Panc1 (cell line): ENCODE data around the gene MTFR1L. TPM values are rescaled to one million over a fixed set of nuclear protein-coding genes. Genes with fewer than 3 reads are reported as not detected.

ENCODE experiments used
- ATAC-seq: fragments of 200-7000 bp; cut with Tn5 transposase; 2 replicates; pipeline ENCODE4 v1.9.1; 2020; ENCODE audit warnings: mild to moderate bottlenecking, moderate library complexity
- BruUV-seq: library from RNA; stranded (reverse); fragments of 400-500 nt; replicated peaks from 2 replicates; lab custom pipeline; 2021; lab: Mats Ljungman, UMichigan
- CTCF ChIA-PET: fragments of 300-600 bp; sonication (Branson Sonifier 250); formaldehyde crosslinking; loops from one replicate; lab custom pipeline; 2022; ENCODE audit warnings: antibody characterized with exemption; lab: Charles Lee
- POLR2A ChIA-PET: fragments of 300-600 bp; sonication (Branson Sonifier 250); formaldehyde crosslinking; loops from one replicate; lab custom pipeline; 2022; ENCODE audit warnings: antibody characterized with exemption; lab: Charles Lee
- DNase-seq: peaks from one replicate; pipeline ENCODE4 v3.0.0-alpha.2; 2010; ENCODE audit warnings: low read depth, low spot score
- H3K27ac ChIP-seq: 2 replicates; pipeline ENCODE4 v1.5.1; 2011; ENCODE audit warnings: mild to moderate bottlenecking, low read length, inconsistent platforms
- H3K27me3 ChIP-seq: fragments of 200-500 bp; sonication (Bioruptor generic); 2 replicates; pipeline ENCODE4 v1.6.0; 2014; ENCODE audit warnings: low read length, inconsistent platforms; ENCODE audit not compliant: control insufficient read depth, insufficient read depth
- H3K36me3 ChIP-seq: fragments of 200-500 bp; sonication (Bioruptor generic); 2 replicates; pipeline ENCODE4 v1.5.1; 2014; ENCODE audit warnings: inconsistent platforms, mild to moderate bottlenecking, low read length, moderate library complexity; ENCODE audit not compliant: control insufficient read depth, insufficient read depth
- H3K4me1 ChIP-seq: 2 replicates; pipeline ENCODE4 v1.5.1; 2011; ENCODE audit warnings: inconsistent platforms, mild to moderate bottlenecking, low read length, moderate library complexity; ENCODE audit not compliant: control insufficient read depth, insufficient read depth
- H3K4me3 ChIP-seq, 2 experiments: 2 replicates each; pipeline ENCODE4 v1.5.1; 2011 to 2012; ENCODE audit warnings: low read depth in 2 of 2, low read length in 2 of 2, mild to moderate bottlenecking in 2 of 2, inconsistent platforms in 1 of 2, moderate library complexity in 1 of 2
- H3K9me3 ChIP-seq: fragments of 200-500 bp; sonication (Bioruptor generic); 2 replicates; pipeline ENCODE4 v1.5.1; 2014; ENCODE audit warnings: low read depth, mild to moderate bottlenecking, inconsistent platforms, low read length, moderate library complexity; ENCODE audit not compliant: control insufficient read depth, insufficient read depth
- POLR2AphosphoS5 ChIP-seq: IDR thresholded peaks from 2 replicates; pipeline ENCODE4 v1.6.1; 2012; ENCODE audit warnings: mild to moderate bottlenecking, low read depth, low read length, moderate library complexity
- SIN3A ChIP-seq: IDR thresholded peaks from 2 replicates; pipeline ENCODE4 v1.6.1; 2012; ENCODE audit warnings: low read depth, mild to moderate bottlenecking, low read length, moderate library complexity, borderline replicate concordance; ENCODE audit not compliant: insufficient read depth
- TCF7L2 ChIP-seq: IDR thresholded peaks from 2 replicates; pipeline ENCODE4 v1.6.1; 2011; ENCODE audit warnings: mild to moderate bottlenecking, low read depth, low read length, inconsistent platforms
- in situ Hi-C: cut with HindIII; loops from 2 replicates; pipeline ENCODE4 v1.10.0; 2016; ENCODE audit warnings: low sequenced_read_pairs, low pct_unique_long_range_greater_than_20kb
- intact Hi-C: fragments of 100-400 bp; cut with micrococcal nuclease; formaldehyde crosslinking; loops from one replicate; pipeline ENCODE4 v1.10.0; 2022; ENCODE audit not compliant: unreplicated experiment
- total RNA-seq: library from RNA; stranded (reverse); gene quantifications from one replicate; pipeline ENCODE4 v1.2.1, GENCODE V29; 2021; ENCODE audit not compliant: unreplicated experiment
- TF ChIP-seq, protein P1 (sequence below): fragments of 450-650 bp; IDR thresholded peaks from 2 replicates; pipeline ENCODE4 v1.5.1; 2017; ENCODE audit warnings: mild to moderate bottlenecking
- TF ChIP-seq, protein P2 (sequence below), 2 experiments: IDR thresholded peaks; 2 replicates each; pipeline ENCODE4 v1.6.1; 2011 to 2012; ENCODE audit warnings: low read depth in 2 of 2, control low read depth in 1 of 2, low read length in 1 of 2, mild to moderate bottlenecking in 1 of 2, moderate library complexity in 1 of 2; ENCODE audit not compliant: insufficient read depth in 1 of 2

The MTFR1L gene
- total RNA-seq, 1 experiment from 2014 or later: 68.5 TPM

DNA sequence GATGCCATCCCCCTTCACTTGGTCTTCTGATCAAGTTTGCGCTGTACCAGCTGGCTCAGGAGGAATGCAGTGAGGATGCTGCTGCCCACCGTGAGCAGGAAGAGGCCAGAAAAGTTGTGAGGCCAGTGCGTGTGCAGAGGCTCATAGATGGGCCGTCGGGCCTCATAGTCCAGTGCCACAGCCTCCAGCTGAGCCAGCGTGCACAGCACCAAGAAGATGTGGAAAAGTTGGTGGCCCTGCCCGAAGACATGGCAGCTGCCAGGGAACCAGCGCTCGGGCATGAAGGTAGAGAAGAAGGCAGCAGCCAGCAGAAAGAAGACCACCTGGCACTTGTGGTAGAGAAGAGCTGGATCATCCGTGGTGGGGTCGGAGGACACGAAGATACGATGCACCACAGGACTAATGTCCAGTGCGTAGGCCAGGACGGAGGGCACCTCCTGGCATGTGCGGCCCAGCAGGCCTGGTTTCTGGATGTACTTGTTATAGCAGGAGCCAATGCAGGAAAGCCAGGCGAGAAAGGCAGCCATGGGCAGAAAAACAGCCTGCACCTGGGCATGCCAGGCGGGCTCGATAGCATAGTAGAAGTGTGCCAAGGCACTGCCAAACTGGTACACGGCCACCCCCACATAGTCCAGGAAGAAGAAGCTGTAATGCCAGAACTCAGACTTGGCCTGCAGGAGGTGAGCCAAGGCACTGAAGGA lies 43.2 kb downstream of the MTFR1L start:
- POLR2A ChIA-PET: no interaction called here
- Histone ChIP-seq H3K27me3 (no peaks in the 10 kb centered on the region), H3K4me1 (peaks cover 15% of the 10 kb centered on the region; the same call in 1 of the 2 replicates), H3K4me3 (no peak overlapping the region), H3K27ac (no peak overlapping the region; the same call in 1 of the 2 replicates), H3K9me3 (no peaks in the 10 kb centered on the region), H3K36me3 (no peaks in the 10 kb centered on the region; the same call in 1 of the 2 replicates)
- CTCF ChIA-PET: interaction anchor here (0.6 kb wide), 1 partner anchor 212 kb away, joined by 3 read pairs; no protein-coding TSS in a partner anchor
- TF ChIP-seq, protein P1, sequence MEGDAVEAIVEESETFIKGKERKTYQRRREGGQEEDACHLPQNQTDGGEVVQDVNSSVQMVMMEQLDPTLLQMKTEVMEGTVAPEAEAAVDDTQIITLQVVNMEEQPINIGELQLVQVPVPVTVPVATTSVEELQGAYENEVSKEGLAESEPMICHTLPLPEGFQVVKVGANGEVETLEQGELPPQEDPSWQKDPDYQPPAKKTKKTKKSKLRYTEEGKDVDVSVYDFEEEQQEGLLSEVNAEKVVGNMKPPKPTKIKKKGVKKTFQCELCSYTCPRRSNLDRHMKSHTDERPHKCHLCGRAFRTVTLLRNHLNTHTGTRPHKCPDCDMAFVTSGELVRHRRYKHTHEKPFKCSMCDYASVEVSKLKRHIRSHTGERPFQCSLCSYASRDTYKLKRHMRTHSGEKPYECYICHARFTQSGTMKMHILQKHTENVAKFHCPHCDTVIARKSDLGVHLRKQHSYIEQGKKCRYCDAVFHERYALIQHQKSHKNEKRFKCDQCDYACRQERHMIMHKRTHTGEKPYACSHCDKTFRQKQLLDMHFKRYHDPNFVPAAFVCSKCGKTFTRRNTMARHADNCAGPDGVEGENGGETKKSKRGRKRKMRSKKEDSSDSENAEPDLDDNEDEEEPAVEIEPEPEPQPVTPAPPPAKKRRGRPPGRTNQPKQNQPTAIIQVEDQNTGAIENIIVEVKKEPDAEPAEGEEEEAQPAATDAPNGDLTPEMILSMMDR: no peak
- no peak for TF ChIP-seq TCF7L2
- no peak for TF ChIP-seq SIN3A
- no peak for TF ChIP-seq POLR2AphosphoS5
- TF ChIP-seq, protein P2, sequence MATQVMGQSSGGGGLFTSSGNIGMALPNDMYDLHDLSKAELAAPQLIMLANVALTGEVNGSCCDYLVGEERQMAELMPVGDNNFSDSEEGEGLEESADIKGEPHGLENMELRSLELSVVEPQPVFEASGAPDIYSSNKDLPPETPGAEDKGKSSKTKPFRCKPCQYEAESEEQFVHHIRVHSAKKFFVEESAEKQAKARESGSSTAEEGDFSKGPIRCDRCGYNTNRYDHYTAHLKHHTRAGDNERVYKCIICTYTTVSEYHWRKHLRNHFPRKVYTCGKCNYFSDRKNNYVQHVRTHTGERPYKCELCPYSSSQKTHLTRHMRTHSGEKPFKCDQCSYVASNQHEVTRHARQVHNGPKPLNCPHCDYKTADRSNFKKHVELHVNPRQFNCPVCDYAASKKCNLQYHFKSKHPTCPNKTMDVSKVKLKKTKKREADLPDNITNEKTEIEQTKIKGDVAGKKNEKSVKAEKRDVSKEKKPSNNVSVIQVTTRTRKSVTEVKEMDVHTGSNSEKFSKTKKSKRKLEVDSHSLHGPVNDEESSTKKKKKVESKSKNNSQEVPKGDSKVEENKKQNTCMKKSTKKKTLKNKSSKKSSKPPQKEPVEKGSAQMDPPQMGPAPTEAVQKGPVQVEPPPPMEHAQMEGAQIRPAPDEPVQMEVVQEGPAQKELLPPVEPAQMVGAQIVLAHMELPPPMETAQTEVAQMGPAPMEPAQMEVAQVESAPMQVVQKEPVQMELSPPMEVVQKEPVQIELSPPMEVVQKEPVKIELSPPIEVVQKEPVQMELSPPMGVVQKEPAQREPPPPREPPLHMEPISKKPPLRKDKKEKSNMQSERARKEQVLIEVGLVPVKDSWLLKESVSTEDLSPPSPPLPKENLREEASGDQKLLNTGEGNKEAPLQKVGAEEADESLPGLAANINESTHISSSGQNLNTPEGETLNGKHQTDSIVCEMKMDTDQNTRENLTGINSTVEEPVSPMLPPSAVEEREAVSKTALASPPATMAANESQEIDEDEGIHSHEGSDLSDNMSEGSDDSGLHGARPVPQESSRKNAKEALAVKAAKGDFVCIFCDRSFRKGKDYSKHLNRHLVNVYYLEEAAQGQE (IDR thresholded peaks at IDR 0.05; ENCODE audit: insufficient read depth in 1 of 2, low read depth in 2 of 2, low read length in 1 of 2): no peak
- intact Hi-C loops: no loop called here
- ATAC-seq (no peak), DNase-seq (no peak)
- in situ Hi-C loops: no loop called here
- no TSS peak for BruUV-seq

DNA sequence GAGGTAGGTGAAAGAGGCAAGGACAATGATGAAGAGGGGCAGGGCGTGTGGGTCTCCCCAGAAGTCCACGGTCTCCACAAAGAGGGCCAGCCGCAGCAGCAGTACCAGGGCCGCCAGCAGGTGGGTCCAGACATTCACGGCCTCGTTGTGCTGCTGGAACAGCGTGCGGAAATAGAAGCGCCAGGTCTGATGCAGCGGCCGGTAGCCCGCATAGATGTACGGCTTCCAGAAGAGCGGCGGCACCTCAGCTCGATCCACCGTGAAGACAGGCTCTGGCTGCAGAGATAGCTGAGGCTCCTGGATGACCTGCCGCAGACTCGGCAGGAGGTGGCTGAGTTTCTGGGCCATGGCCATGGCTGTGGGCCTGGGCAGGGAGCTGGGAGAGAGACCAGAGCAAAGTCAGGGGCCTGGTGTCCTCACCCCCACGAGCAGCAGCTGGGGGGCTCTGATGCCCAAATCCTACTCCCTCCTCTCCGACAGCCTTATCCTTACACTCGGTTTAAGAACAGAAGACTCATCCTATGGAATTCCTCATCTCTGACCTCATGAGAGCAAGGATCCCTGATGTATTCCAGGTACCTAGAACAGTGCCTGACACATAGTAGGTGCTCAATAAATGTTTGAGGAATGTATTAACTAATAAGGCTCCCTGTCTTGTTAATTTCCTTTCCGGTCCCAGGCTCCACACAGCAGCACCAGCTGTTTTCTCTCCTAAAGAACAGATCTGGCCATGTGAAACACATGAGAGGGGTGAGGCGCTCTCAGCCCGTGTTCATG lies 43.9 kb downstream of the MTFR1L start:
- CTCF ChIA-PET: no interaction called here
- no peak for ATAC-seq

More for the DNA sequence above, 43.9 kb downstream of the MTFR1L start:
- POLR2A ChIA-PET: no interaction called here
- H3K4me1 ChIP-seq: peaks cover 10% of the 10 kb centered on the region; the same call in 1 of the 2 replicates
- in situ Hi-C loops: no loop called here
- no peaks in the 10 kb centered on the region; the same call in 1 of the 2 replicates for H3K36me3 ChIP-seq
- intact Hi-C loops: no loop called here
- TF ChIP-seq, protein P2 (IDR thresholded peaks at IDR 0.05; ENCODE audit: insufficient read depth in 1 of 2, low read depth in 2 of 2, low read length in 1 of 2): no peak
- TF ChIP-seq, protein P1: no peak
- TF ChIP-seq POLR2AphosphoS5 (no peak), SIN3A (no peak), TCF7L2 (no peak)
- DNase-seq: no peak
- no peak overlapping the region for H3K4me3 ChIP-seq
- no TSS peak for BruUV-seq
- no peak overlapping the region for H3K27ac ChIP-seq
- H3K27me3 ChIP-seq: no peaks in the 10 kb centered on the region
- no peaks in the 10 kb centered on the region for H3K9me3 ChIP-seq
